ENCODE results near the gene MSANTD7.

Gene MSANTD7

GRCh38 chr10:14838582-14839304, 637 bp downstream of the MSANTD7 start:
- no peak for TF ChIP-seq CTCF (IDR thresholded peaks at IDR 0.05; ENCODE audit: borderline replicate concordance, extremely low read depth, low read length, poor library complexity, severe bottlenecking)
- TF ChIP-seq EZH2 (IDR thresholded peaks at IDR 0.05; ENCODE audit: borderline replicate concordance, low read depth, low read length, severe bottlenecking), result no peak
- DNase-seq, result peak; percentile 44
- no peaks in the 10 kb centered on the region for H3K27me3 ChIP-seq (ENCODE audit: insufficient read depth, low read length, poor library complexity)
- peak overlapping the region; percentile 89 for H3K4me2 ChIP-seq (ENCODE audit: insufficient read depth, low read length)
- H3K36me3 ChIP-seq (ENCODE audit: insufficient read depth, low read length), result peaks cover 45% of the 10 kb centered on the region
- H3K27ac ChIP-seq (ENCODE audit: low read length), result peak overlapping the region; percentile 98
- peak overlapping the region; percentile 95 for H2AFZ ChIP-seq (ENCODE audit: low read depth, low read length)
- peak; percentile 23 for ATAC-seq (ENCODE audit: insufficient read depth, low read depth)
- H3K4me3 ChIP-seq (ENCODE audit: low read depth in 1 of 2, low read length in 2 of 2), result peak overlapping the region; percentile 94 to 98
- peak overlapping the region; percentile 99 for H3K9ac ChIP-seq (ENCODE audit: low read depth, low read length)
- H4K20me1 ChIP-seq (ENCODE audit: insufficient read depth, low read length), result peaks cover 41% of the 10 kb centered on the region
- peaks cover 57% of the 10 kb centered on the region for H3K79me2 ChIP-seq (ENCODE audit: insufficient read depth, low read length)
- no peaks in the 10 kb centered on the region for H3K9me3 ChIP-seq (ENCODE audit: insufficient read depth, low read length, severe bottlenecking)
- H3K4me1 ChIP-seq (ENCODE audit: insufficient read depth, low read length), result peaks cover 26% of the 10 kb centered on the region

- Histone ChIP-seq H3K36me3 (ENCODE audit: insufficient read depth, low read length) (peaks cover 51% of the 10 kb centered on the region), H2AFZ (ENCODE audit: low read depth, low read length) (peak overlapping the region; percentile 95; the same call in 1 of the 2 replicates), H3K9ac (ENCODE audit: low read depth, low read length) (peak overlapping the region; percentile 99), H3K27ac (ENCODE audit: low read length) (peak overlapping the region; percentile 98), H3K4me3 (ENCODE audit: low read depth in 1 of 2, low read length in 2 of 2) (peak overlapping the region; percentile 94 to 98), H3K79me2 (ENCODE audit: insufficient read depth, low read length) (peaks cover 61% of the 10 kb centered on the region), H3K4me2 (ENCODE audit: insufficient read depth, low read length) (peak overlapping the region; percentile 89), H3K27me3 (ENCODE audit: insufficient read depth, low read length, poor library complexity) (no peaks in the 10 kb centered on the region), H3K9me3 (ENCODE audit: insufficient read depth, low read length, severe bottlenecking) (no peaks in the 10 kb centered on the region), H4K20me1 (ENCODE audit: insufficient read depth, low read length) (peaks cover 45% of the 10 kb centered on the region), H3K4me1 (ENCODE audit: insufficient read depth, low read length) (peaks cover 26% of the 10 kb centered on the region)
- DNase-seq (peak; percentile 33), ATAC-seq (ENCODE audit: insufficient read depth, low read depth) (no peak)
- no peak for TF ChIP-seq EZH2 (IDR thresholded peaks at IDR 0.05; ENCODE audit: borderline replicate concordance, low read depth, low read length, severe bottlenecking)
- TF ChIP-seq CTCF (IDR thresholded peaks at IDR 0.05; ENCODE audit: borderline replicate concordance, extremely low read depth, low read length, poor library complexity, severe bottlenecking), result no peak
These were observed 1.2 kb downstream of the MSANTD7 start for GRCh38 chr10:14839305-14839695.

GRCh38 chr10:14840178-14840577, 2.1 kb downstream of the MSANTD7 start:
- Histone ChIP-seq H2AFZ (ENCODE audit: low read depth, low read length) (no peak overlapping the region), H3K4me1 (ENCODE audit: insufficient read depth, low read length) (peaks cover 26% of the 10 kb centered on the region), H3K9me3 (ENCODE audit: insufficient read depth, low read length, severe bottlenecking) (no peaks in the 10 kb centered on the region), H3K79me2 (ENCODE audit: insufficient read depth, low read length) (peaks cover 65% of the 10 kb centered on the region), H3K4me3 (ENCODE audit: low read depth in 1 of 2, low read length in 2 of 2) (peak overlapping the region in 1 of 2 experiments; percentile 2; a peak in 1 of 4 replicates), H3K27me3 (ENCODE audit: insufficient read depth, low read length, poor library complexity) (no peaks in the 10 kb centered on the region), H3K36me3 (ENCODE audit: insufficient read depth, low read length) (peaks cover 56% of the 10 kb centered on the region), H3K27ac (ENCODE audit: low read length) (no peak overlapping the region), H3K9ac (ENCODE audit: low read depth, low read length) (no peak overlapping the region), H3K4me2 (ENCODE audit: insufficient read depth, low read length) (peak overlapping the region; percentile 89; the same call in 1 of the 2 replicates), H4K20me1 (ENCODE audit: insufficient read depth, low read length) (peaks cover 48% of the 10 kb centered on the region)
- TF ChIP-seq EZH2 (IDR thresholded peaks at IDR 0.05; ENCODE audit: borderline replicate concordance, low read depth, low read length, severe bottlenecking) (no peak), CTCF (IDR thresholded peaks at IDR 0.05; ENCODE audit: borderline replicate concordance, extremely low read depth, low read length, poor library complexity, severe bottlenecking) (no peak)
- DNase-seq (no peak), ATAC-seq (ENCODE audit: insufficient read depth, low read depth) (no peak)
